ENCODE results near the gene HES6. TPM values are rescaled to one million over a fixed set of nuclear protein-coding genes. Genes with fewer than 3 reads are reported as not detected.
A peak's percentile ranks its signal among the peaks of the same experiment; 100 is the strongest.

HES6 gene
- total and polyA plus RNA-seq, 2 experiments from 2014 or later: 38.8 to 76.3 TPM

- ATAC-seq (peak; percentile 83), DNase-seq (ENCODE audit: low spot score) (no peak)
- no peak overlapping the region for H3K4me3 Mint-ChIP-seq
- no peaks in the 10 kb centered on the region for H3K79me2 ChIP-seq (replicated peaks; ENCODE audit: insufficient read depth)
- H3K27me3 ChIP-seq (ENCODE audit: insufficient read depth): no peaks in the 10 kb centered on the region
- no peak overlapping the region for H3K27ac Mint-ChIP-seq
- no peaks in the 10 kb centered on the region for H3K9me3 Mint-ChIP-seq
- TF ChIP-seq JUNB (IDR thresholded peaks at IDR 0.05; ENCODE audit: unreplicated experiment): no peak
- TF ChIP-seq NANOG (IDR thresholded peaks at IDR 0.05; ENCODE audit: borderline replicate concordance): no peak
- TF ChIP-seq EZH2 (IDR thresholded peaks at IDR 0.05; ENCODE audit: low read depth, unreplicated experiment): no peak
- TF ChIP-seq ZNF114 (CRISPR knock-in tag; IDR thresholded peaks at IDR 0.05): no peak
- no peak for TF ChIP-seq EZH2phosphoT487 (IDR thresholded peaks at IDR 0.05; ENCODE audit: unreplicated experiment)
- no peak for TF ChIP-seq ZNF462 (CRISPR knock-in tag; IDR thresholded peaks at IDR 0.05)
- no peak for TF ChIP-seq ZNF331 (CRISPR knock-in tag; IDR thresholded peaks at IDR 0.05; ENCODE audit: low read depth)
- no peak for TF ChIP-seq REST (IDR thresholded peaks at IDR 0.05; ENCODE audit: unreplicated experiment)
- no peak for TF ChIP-seq CREB1 (CRISPR knock-in tag; IDR thresholded peaks at IDR 0.05; ENCODE audit: low read depth)
- TF ChIP-seq ETS1 (IDR thresholded peaks at IDR 0.05): no peak
- TF ChIP-seq CTCF (conservative IDR thresholded peaks at IDR 0.05; ENCODE audit: low read depth in 2 of 2): no peak
- no peak for TF ChIP-seq STAT1 (IDR thresholded peaks at IDR 0.05; ENCODE audit: unreplicated experiment)
- no peak for TF ChIP-seq POLR2AphosphoS5 (IDR thresholded peaks at IDR 0.05; ENCODE audit: low read depth)
- peaks cover 4% of the 10 kb centered on the region for H3K4me1 Mint-ChIP-seq
- H4K20me1 ChIP-seq (replicated peaks; ENCODE audit: insufficient read depth): no peaks in the 10 kb centered on the region
- H3F3A ChIP-seq (replicated peaks; ENCODE audit: low read depth): no peaks in the 10 kb centered on the region
- H3K4me2 ChIP-seq: no peak overlapping the region
- peaks cover 6% of the 10 kb centered on the region for H3K27me3 Mint-ChIP-seq (ENCODE audit: insufficient read depth, low read depth, poor library complexity)
- H3K4me1 ChIP-seq (ENCODE audit: insufficient read depth): no peaks in the 10 kb centered on the region
- H3K36me3 Mint-ChIP-seq (ENCODE audit: low read depth): no peaks in the 10 kb centered on the region; the same call in 2 of the 3 replicates
- H3K27ac ChIP-seq (ENCODE audit: low read depth): no peak overlapping the region
- no peaks in the 10 kb centered on the region for H3K9me2 ChIP-seq (ENCODE audit: insufficient read depth)
- H3K4me3 ChIP-seq: no peak overlapping the region
- H2AFZ ChIP-seq: no peak overlapping the region; the same call in 1 of the 2 replicates
- H3K36me3 ChIP-seq (ENCODE audit: insufficient read depth): no peaks in the 10 kb centered on the region
Measured at GRCh38 chr2:238220892-238221521, 18.8 kb downstream of the HES6 start.

Measured in GM23338 (cell line).